AG10803 (cell line): ENCODE results near the gene MED15.

Experiments used
- DNase-seq: peaks from one replicate; pipeline ENCODE4 v3.0.0; 2010; ENCODE audit warnings: low read depth
- H3K4me3 ChIP-seq: 2 replicates; pipeline ENCODE4 v1.5.1; 2011; ENCODE audit warnings: mild to moderate bottlenecking, low read length, control low read depth
- TF ChIP-seq, protein P1 (sequence below): conservative IDR thresholded peaks from 2 replicates; pipeline ENCODE4 v1.5.1; 2011; ENCODE audit warnings: mild to moderate bottlenecking, low read length, control low read depth, inconsistent platforms

MED15 gene

GRCh38 chr22:20507253-20508066 lies at the start of gene MED15:
MED15 (plus strand) TSS chr22:20507610; CDS start chr22:20507679, 69 bp downstream.
- peak; percentile 85 for DNase-seq
- H3K4me3 ChIP-seq: peak within 1 kb of the TSS; percentile 96
- TF ChIP-seq, protein P1, sequence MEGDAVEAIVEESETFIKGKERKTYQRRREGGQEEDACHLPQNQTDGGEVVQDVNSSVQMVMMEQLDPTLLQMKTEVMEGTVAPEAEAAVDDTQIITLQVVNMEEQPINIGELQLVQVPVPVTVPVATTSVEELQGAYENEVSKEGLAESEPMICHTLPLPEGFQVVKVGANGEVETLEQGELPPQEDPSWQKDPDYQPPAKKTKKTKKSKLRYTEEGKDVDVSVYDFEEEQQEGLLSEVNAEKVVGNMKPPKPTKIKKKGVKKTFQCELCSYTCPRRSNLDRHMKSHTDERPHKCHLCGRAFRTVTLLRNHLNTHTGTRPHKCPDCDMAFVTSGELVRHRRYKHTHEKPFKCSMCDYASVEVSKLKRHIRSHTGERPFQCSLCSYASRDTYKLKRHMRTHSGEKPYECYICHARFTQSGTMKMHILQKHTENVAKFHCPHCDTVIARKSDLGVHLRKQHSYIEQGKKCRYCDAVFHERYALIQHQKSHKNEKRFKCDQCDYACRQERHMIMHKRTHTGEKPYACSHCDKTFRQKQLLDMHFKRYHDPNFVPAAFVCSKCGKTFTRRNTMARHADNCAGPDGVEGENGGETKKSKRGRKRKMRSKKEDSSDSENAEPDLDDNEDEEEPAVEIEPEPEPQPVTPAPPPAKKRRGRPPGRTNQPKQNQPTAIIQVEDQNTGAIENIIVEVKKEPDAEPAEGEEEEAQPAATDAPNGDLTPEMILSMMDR: no peak

- TF ChIP-seq, protein P1: no peak
- H3K4me3 ChIP-seq: no peak overlapping the region
- DNase-seq: no peak
Measured at GRCh38 chr22:20458530-20459151, 48.8 kb upstream of the MED15 start.

DNA sequence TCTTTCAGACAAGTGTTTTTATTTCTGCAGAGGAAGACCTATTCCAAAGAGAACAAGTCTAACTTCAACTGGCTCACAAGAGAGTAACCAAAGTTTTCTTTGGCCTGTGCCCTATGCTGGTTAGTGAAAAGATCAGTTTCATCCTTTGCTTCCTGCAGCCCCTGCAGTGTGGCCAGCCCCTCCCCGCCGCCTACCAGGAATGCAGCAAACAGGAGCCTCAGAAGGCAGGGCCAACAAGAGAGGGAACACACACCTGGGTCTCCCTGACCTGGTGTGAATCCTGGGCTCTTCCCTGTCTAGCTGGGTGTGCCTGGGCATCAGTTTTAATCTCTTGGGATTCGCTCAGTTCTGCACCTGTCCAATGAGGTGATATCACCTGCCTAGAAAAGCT lies 48.3 kb upstream of the MED15 start:
- no peak for DNase-seq
- no peak overlapping the region for H3K4me3 ChIP-seq
- TF ChIP-seq, protein P1: no peak

DNA sequence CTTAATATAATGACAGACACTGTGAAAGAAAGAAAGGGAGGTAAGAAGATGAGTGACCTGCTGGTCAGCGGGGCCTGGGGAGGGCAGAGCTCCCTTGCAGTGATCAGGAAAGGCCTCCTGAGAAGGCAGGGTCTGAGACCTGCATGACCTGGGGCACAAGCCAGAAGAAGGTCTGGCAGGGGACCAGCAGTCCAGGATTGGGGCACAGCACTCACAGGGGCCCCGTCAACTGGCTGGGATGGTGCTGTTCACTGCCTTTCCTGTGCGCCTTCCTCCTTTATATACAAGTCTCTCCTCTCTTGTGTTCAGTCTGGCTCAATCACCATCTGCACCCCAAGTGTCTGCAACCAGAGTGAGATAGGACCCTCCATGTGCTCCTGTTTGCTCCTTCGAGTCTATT lies 47.5 kb upstream of the MED15 start:
- DNase-seq: no peak
- no peak overlapping the region for H3K4me3 ChIP-seq
- TF ChIP-seq, protein P1: no peak

DNA sequence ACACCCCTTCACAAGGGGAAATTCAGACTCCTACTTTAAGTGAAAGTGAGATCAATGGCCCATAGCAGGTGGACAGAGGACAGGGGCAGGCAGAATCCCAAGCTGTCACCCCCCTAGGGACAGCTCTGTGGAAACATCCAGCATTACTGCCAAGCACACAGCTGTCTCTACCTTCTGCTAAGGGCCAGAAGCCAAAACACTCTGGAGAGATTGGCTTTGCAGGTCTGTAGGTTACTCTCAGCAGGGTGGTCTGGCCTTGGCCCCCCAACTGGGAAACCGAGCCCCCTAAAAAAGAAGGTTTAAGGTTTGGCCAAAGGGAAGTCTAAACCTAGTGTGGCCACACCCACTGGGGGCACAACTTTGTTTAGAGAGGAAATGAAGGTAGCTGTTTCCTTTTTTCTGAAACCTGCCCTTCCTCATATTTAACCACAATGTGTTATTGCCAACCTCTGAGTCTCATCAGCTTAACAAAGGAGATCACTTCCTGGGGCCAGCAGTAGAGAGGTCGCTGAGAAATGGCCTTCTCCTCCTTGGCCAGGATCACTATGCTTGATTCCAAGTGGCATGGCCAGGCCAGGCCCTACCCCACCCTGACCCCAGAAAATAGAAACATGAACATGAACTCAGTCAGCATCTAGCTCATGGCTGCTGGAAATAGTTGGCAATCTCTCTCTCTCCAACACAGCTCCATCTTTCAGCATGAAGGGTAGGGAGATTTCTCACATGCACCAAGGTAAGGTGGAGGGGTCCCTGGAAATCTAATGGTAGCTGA lies 43.9 kb upstream of the MED15 start:
- TF ChIP-seq, protein P1: no peak
- no peak for DNase-seq
- no peak overlapping the region for H3K4me3 ChIP-seq

DNA sequence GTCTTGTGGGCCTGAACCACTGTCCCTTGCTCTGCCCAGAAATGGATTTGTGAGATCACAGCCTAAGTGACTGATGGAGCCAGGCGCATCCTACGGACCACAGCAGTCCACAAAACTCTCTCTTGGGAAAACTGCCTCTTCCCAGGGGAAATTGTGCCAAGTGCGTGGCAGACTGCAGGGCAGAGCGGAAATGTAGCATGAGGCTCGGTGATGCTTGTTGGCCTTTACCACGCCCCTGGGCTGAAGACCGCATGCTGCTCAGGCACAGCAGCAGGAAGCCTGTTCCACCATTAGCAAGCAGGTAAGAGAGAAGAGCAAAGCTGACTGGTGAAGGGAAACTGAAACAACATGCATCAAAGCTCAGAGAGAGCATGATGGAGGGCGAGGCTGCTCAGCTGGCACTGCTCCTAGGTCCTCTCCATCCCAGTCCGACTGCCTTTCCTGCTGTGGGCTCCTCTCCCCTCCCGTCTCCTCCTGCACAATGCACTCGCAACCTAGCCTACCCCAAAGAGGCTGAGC lies 43.3 kb upstream of the MED15 start:
- no peak for DNase-seq
- H3K4me3 ChIP-seq: no peak overlapping the region
- TF ChIP-seq, protein P1: no peak
